GM21717 (cell line): Measurements from ENCODE around the gene NPAS3.

ENCODE experiments used
- ATAC-seq: cut with Tn5 transposase; IDR thresholded peaks from one replicate; pipeline ENCODE4 v1.9.1; 2021; ENCODE audit warnings: mild to moderate bottlenecking, moderate library complexity; ENCODE audit not compliant: unreplicated experiment

Gene NPAS3

GRCh38 chr14:33534632-33535031 is 596.0 kb downstream of the NPAS3 start:
- ATAC-seq: no peak

GRCh38 chr14:33539918-33540357 is 601.3 kb downstream of the NPAS3 start:
- ATAC-seq: no peak

- ATAC-seq: no peak
These were observed 602.5 kb downstream of the NPAS3 start for GRCh38 chr14:33541171-33541570.

GRCh38 chr14:33542338-33543287 is 603.9 kb downstream of the NPAS3 start:
- ATAC-seq: no peak

GRCh38 chr14:33545696-33546095 is 607.0 kb downstream of the NPAS3 start:
- ATAC-seq: no peak

GRCh38 chr14:33548606-33549005 is 609.9 kb downstream of the NPAS3 start:
- ATAC-seq: no peak

- no peak for ATAC-seq
These were observed 613.3 kb downstream of the NPAS3 start for GRCh38 chr14:33551963-33552362.

GRCh38 chr14:33553706-33554278 is 615.1 kb downstream of the NPAS3 start:
- ATAC-seq: no peak

GRCh38 chr14:33554988-33555387 is 616.3 kb downstream of the NPAS3 start:
- ATAC-seq: no peak

- no peak for ATAC-seq
These were observed 617.2 kb downstream of the NPAS3 start for GRCh38 chr14:33555710-33556350.

- no peak for ATAC-seq
These were observed 617.9 kb downstream of the NPAS3 start for GRCh38 chr14:33556382-33557121.

- ATAC-seq: no peak
These were observed 622.2 kb downstream of the NPAS3 start for GRCh38 chr14:33560718-33561431.

GRCh38 chr14:33561488-33562175 is 623.0 kb downstream of the NPAS3 start:
- no peak for ATAC-seq

GRCh38 chr14:33563191-33563900 is 624.7 kb downstream of the NPAS3 start:
- ATAC-seq: no peak

- ATAC-seq: no peak
These were observed 625.2 kb downstream of the NPAS3 start for GRCh38 chr14:33563901-33564197.

GRCh38 chr14:33564774-33565630 is 626.3 kb downstream of the NPAS3 start:
- ATAC-seq: peak; percentile 69

- ATAC-seq: no peak
These were observed 627.4 kb downstream of the NPAS3 start for GRCh38 chr14:33566082-33566481.

- no peak for ATAC-seq
These were observed 628.5 kb downstream of the NPAS3 start for GRCh38 chr14:33567023-33567728.
